T-cell (primary cell): ENCODE results near the gene TRIM31. TPM values are rescaled to one million over a fixed set of nuclear protein-coding genes. Genes with fewer than 3 reads are reported as not detected.
"Not testable (repeated sequence)": the region's sequence is repeated elsewhere in the genome, so short reads cannot be mapped to it uniquely, and the experiment has no call there.

Experiments
- ATAC-seq, 4 experiments: fragments of 200-7000 bp in 3 of 4; fragments of 150-1000 bp in 1 of 4; cut with Tn5 transposase; replicated peaks in 1 of 4; 1 replicate in 3 of 4; 2 replicates in 1 of 4; pipeline ENCODE4 v1.10.0; 2021; ENCODE audit warnings: moderate library complexity in 3 of 4, mild to moderate bottlenecking in 2 of 4, moderate number of reproducible peaks in 1 of 4
- CTCF ChIA-PET, 2 donors: fragments of 300-600 bp; sonication (Branson Sonifier 250); formaldehyde crosslinking; loops; one replicate each; lab custom pipeline; 2022; ENCODE audit warnings: antibody characterized with exemption in 2 of 2; lab: Charles Lee
- POLR2A ChIA-PET, 2 donors: fragments of 300-600 bp; sonication (Branson Sonifier 250); formaldehyde crosslinking; loops; one replicate each; lab custom pipeline; 2022; ENCODE audit warnings: antibody characterized with exemption in 2 of 2; lab: Charles Lee
- DNase-seq, 35 experiments: peaks; one replicate each; pipeline versions ENCODE4 v3.0.0 to v3.0.0-alpha.2; 2013 to 2023
- H3K27ac ChIP-seq: one replicate; pipeline ENCODE4 v1.5.1; 2013; ENCODE audit warnings: low read length
- H3K27me3 ChIP-seq, 2 experiments: replicated peaks in 1 of 2; 1 replicate in 1 of 2; 2 replicates in 1 of 2; pipeline versions ENCODE4 v1.6.1 to v1.7.0; 2013; ENCODE audit warnings: low read length in 1 of 2, mixed read lengths in 1 of 2; ENCODE audit not compliant: control insufficient read depth in 2 of 2, insufficient read depth in 2 of 2; ENCODE audit errors: extremely low read depth in 1 of 2
- H3K36me3 ChIP-seq, 2 donors: 1 replicate in 1 of 2; 2 replicates in 1 of 2; pipeline versions ENCODE4 v1.6.1 to v1.7.0; 2013; ENCODE audit warnings: low read length in 1 of 2; ENCODE audit not compliant: control insufficient read depth in 2 of 2, insufficient read depth in 1 of 2; ENCODE audit errors: extremely low read depth in 1 of 2
- H3K4me1 ChIP-seq, 2 experiments: 1 replicate in 1 of 2; 2 replicates in 1 of 2; pipeline versions ENCODE4 v1.6.1 to v1.7.0; 2013; ENCODE audit warnings: low read length in 2 of 2, mixed read lengths in 1 of 2; ENCODE audit not compliant: insufficient read depth in 2 of 2, control insufficient read depth in 1 of 2; ENCODE audit errors: extremely low read depth in 1 of 2
- H3K4me3 ChIP-seq, 2 donors: 1 replicate in 1 of 2; 2 replicates in 1 of 2; pipeline versions ENCODE4 v1.5.1 to v1.7.0; 2013; ENCODE audit warnings: mild to moderate bottlenecking in 2 of 2, low read length in 1 of 2, moderate library complexity in 1 of 2; ENCODE audit not compliant: control insufficient read depth in 1 of 2; ENCODE audit errors: extremely low read depth in 1 of 2
- H3K9me3 ChIP-seq: 2 replicates; pipeline ENCODE4 v1.7.0; 2013
- H3K27ac Mint-ChIP-seq, 2 donors: one replicate each; pipeline ENCODE4 v1.8.0; 2020 to 2021; ENCODE audit warnings: mild to moderate bottlenecking in 2 of 2, mixed read lengths in 2 of 2
- H3K27me3 Mint-ChIP-seq, 2 donors: one replicate each; pipeline ENCODE4 v1.8.0; 2021 to 2022; ENCODE audit warnings: mixed read lengths in 2 of 2
- H3K36me3 Mint-ChIP-seq: one replicate; pipeline ENCODE4 v1.8.0; 2021; ENCODE audit warnings: mixed read lengths
- H3K4me1 Mint-ChIP-seq, 3 donors: one replicate each; pipeline ENCODE4 v1.8.0; 2020 to 2022; ENCODE audit warnings: mixed read lengths in 3 of 3, mild to moderate bottlenecking in 1 of 3
- H3K4me3 Mint-ChIP-seq, 3 donors: one replicate each; pipeline ENCODE4 v1.8.0; 2020 to 2022; ENCODE audit warnings: mild to moderate bottlenecking in 3 of 3, mixed read lengths in 3 of 3, moderate library complexity in 3 of 3
- H3K9me3 Mint-ChIP-seq, 3 donors: one replicate each; pipeline ENCODE4 v1.8.0; 2020 to 2022; ENCODE audit warnings: mixed read lengths in 3 of 3
- WGBS: methylation state at CpG from one replicate; pipeline ENCODE4 v1.1.5; 2013; ENCODE audit warnings: missing lambda C conversion rate; ENCODE audit not compliant: insufficient coverage; 5-methylcytosine and 5-hydroxymethylcytosine counted together
- total RNA-seq, 35 experiments: library from RNA in 6 of 35; stranded (reverse) in 6 of 35; fragments of 120-200 nt in 1 of 35; gene quantifications; one replicate each; pipeline versions ENCODE4 v1.2.1 to v1.2.4 and lab custom pipeline; 2013 to 2026

Gene TRIM31
- total RNA-seq, 5 donors from 2014 or later (not counting 1 experiment from before 2014, with no cell fraction given), result 0.44 TPM; not detected in 4

- H3K36me3 Mint-ChIP-seq, POLR2A ChIA-PET, ATAC-seq, H3K9me3 ChIP-seq, H3K4me1 Mint-ChIP-seq, H3K27ac Mint-ChIP-seq, H3K9me3 Mint-ChIP-seq, CTCF ChIA-PET, H3K4me1 ChIP-seq, H3K4me3 Mint-ChIP-seq, H3K27ac ChIP-seq, H3K4me3 ChIP-seq, DNase-seq, H3K36me3 ChIP-seq: not testable (repeated sequence)
- peaks cover 0 to 11% of the 10 kb centered on the region in 2 experiments for H3K27me3 ChIP-seq
- peaks cover 40 to 43% of the 10 kb centered on the region in 2 donors for H3K27me3 Mint-ChIP-seq
- WGBS, result 100% methylated on average over 1 of the region's 8 CpGs
These were observed 27.4 kb upstream of the TRIM31 start for GRCh38 chr6:30140240-30140639.

DNA sequence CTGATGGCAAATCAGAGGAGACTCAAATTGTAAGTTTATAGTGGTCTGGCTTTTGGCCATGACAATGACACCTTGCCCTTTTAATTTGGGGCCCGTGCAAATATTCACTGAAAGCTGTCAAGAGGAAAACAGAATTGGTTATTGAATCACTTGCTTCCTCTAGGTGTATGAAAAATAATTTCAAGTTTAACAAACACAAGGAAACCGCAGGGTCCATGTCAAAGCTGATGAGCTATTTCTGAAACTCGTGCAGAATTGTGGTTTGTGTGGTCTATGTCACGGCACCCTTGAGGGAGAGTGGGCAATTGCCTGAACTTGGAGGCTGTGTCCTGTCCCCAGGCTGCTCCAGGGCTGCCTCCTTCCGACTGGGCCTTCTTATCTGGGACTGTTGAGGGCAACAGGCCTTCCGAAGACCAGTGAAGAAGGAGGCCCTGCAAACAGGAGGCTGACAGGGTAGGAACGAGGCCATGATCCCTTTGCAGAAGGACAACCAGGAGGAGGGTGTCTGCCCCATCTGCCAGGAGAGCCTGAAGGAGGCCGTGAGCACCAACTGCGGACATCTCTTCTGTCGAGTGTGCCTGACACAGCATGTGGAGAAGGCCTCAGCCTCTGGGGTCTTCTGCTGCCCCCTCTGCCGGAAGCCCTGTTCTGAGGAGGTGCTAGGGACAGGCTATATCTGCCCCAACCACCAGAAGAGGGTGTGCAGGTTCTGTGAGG is 23.8 kb upstream of the TRIM31 start:
- H3K9me3 ChIP-seq, result no peaks in the 10 kb centered on the region
- CTCF ChIA-PET, result no interaction called here

DNA sequence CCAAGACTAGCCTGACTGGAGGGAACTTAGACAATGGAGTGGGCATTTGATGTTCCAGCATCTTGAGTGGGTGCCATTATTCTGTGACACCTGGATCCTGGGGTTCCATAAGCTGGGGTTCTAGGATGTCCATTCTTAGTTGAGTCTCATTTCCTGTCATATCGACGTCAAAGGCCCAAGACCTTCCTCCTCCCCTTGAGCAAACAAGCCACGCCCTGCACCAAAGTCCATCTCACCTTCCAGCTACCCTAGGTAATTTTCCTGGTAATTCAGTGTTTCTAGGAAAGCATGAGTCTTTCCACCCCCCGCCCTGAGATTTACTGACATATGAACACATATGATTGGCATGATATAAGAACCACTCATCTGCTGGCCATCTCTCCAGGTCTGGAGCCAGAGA is 22.9 kb upstream of the TRIM31 start, which contains the start of gene TRIM40:
Gene TRIM40 (plus strand): TSS at position 384 of the 400 bp plus-strand sequence. CDS start 897 bp downstream, outside the sequence.
- no peak within 1 kb of the TSS for H3K27ac ChIP-seq
- peaks cover 4 to 10% (median 4%) of the 10 kb centered on the region in 3 donors for H3K4me1 Mint-ChIP-seq
- ATAC-seq (no peak), DNase-seq (no peak)
- POLR2A ChIA-PET, result no interaction called here
- no CpG with 5 or more reads among the region's 4 CpGs for WGBS
- no peak within 1 kb of the TSS for H3K4me3 Mint-ChIP-seq
- no peaks in the 10 kb centered on the region for H3K36me3 Mint-ChIP-seq
- no peaks in the 10 kb centered on the region for H3K9me3 Mint-ChIP-seq
- peaks cover 0 to 15% of the 10 kb centered on the region in 2 experiments for H3K27me3 ChIP-seq
- H3K27me3 Mint-ChIP-seq, result peaks cover 37 to 44% of the 10 kb centered on the region in 2 donors
- no peaks in the 10 kb centered on the region for H3K36me3 ChIP-seq
- no peak within 1 kb of the TSS for H3K4me3 ChIP-seq
- CTCF ChIA-PET, result no interaction called here
- H3K9me3 ChIP-seq, result no peaks in the 10 kb centered on the region
- H3K4me1 ChIP-seq, result no peaks in the 10 kb centered on the region
- H3K27ac Mint-ChIP-seq, result no peak within 1 kb of the TSS

More for the DNA sequence above, 23.8 kb upstream of the TRIM31 start:
- Histone ChIP-seq H3K4me3 (no peak overlapping the region), H3K27ac (no peak overlapping the region), H3K4me1 (no peaks in the 10 kb centered on the region), H3K27me3 (peaks cover 0 to 18% of the 10 kb centered on the region in 2 experiments), H3K36me3 (no peaks in the 10 kb centered on the region)
- no peaks in the 10 kb centered on the region for H3K9me3 Mint-ChIP-seq
- 42% methylated on average over 7 of the region's 11 CpGs for WGBS
- DNase-seq, result no peak
- H3K27ac Mint-ChIP-seq, result no peak overlapping the region
- H3K27me3 Mint-ChIP-seq, result peaks cover 37 to 39% of the 10 kb centered on the region in 2 donors
- no peak for ATAC-seq
- no peak overlapping the region for H3K4me3 Mint-ChIP-seq
- POLR2A ChIA-PET, result interaction anchor here in 1 of 2 donors (0.5 kb wide), 1 partner anchor 414 kb away, joined by 8 read pairs; no protein-coding TSS in a partner anchor
- H3K36me3 Mint-ChIP-seq, result no peaks in the 10 kb centered on the region
- H3K4me1 Mint-ChIP-seq, result peaks cover 0 to 6% (median 0%) of the 10 kb centered on the region in 3 donors

DNA sequence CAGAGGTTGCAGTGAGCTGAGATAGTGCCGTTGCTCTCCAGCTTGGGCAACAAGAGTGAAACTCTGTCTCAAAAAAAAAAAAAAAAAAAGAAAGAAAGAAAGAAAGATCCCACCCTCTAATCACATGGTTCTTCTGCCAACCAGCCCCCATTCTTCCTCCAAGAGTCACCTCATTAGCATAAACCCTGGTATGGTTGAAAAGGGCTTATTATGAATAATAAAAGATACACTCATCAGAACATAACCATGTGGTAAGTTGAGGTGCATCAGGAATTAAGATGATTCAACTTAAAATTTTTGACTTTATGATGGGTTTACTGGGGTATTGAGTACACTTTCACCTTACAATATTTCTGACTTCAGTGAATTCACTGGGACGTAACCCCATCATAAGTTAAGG is 22.3 kb upstream of the TRIM31 start:
- no peak for ATAC-seq
- Mint-ChIP-seq H3K9me3 (no peaks in the 10 kb centered on the region), H3K4me3 (no peak overlapping the region), H3K4me1 (peaks cover 6 to 12% (median 6%) of the 10 kb centered on the region in 3 donors), H3K36me3 (no peaks in the 10 kb centered on the region), H3K27ac (no peak overlapping the region), H3K27me3 (peaks cover 37 to 49% of the 10 kb centered on the region in 2 donors)
- H3K4me3 ChIP-seq, result no peak overlapping the region
- no peaks in the 10 kb centered on the region for H3K9me3 ChIP-seq
- H3K27me3 ChIP-seq, result peaks cover 0 to 18% of the 10 kb centered on the region in 2 experiments
- POLR2A ChIA-PET, result interaction anchor here in 1 of 2 donors (0.7 kb wide), 1 partner anchor 150 kb away, joined by 4 read pairs; no protein-coding TSS in a partner anchor
- WGBS, result no CpG with 5 or more reads among the region's 2 CpGs
- H3K36me3 ChIP-seq, result no peaks in the 10 kb centered on the region
- H3K4me1 ChIP-seq, result no peaks in the 10 kb centered on the region
- H3K27ac ChIP-seq, result no peak overlapping the region
- CTCF ChIA-PET, result interaction anchor here in 1 of 2 donors (0.7 to 6.5 kb wide), 3 partner anchors 31 to 697 kb away, joined by 5 to 115 read pairs (median 7); no protein-coding TSS in a partner anchor
- no peak for DNase-seq

GRCh38 chr6:30131947-30132497 is 19.1 kb upstream of the TRIM31 start:
- Mint-ChIP-seq H3K4me3 (no peak overlapping the region), H3K9me3 (no peaks in the 10 kb centered on the region), H3K27ac (no peak overlapping the region), H3K36me3 (no peaks in the 10 kb centered on the region), H3K27me3 (peaks cover 53 to 64% of the 10 kb centered on the region in 2 donors), H3K4me1 (peaks cover 7 to 12% (median 9%) of the 10 kb centered on the region in 3 donors)
- Histone ChIP-seq H3K27me3 (peaks cover 6 to 31% of the 10 kb centered on the region in 2 experiments), H3K36me3 (no peaks in the 10 kb centered on the region), H3K9me3 (no peaks in the 10 kb centered on the region), H3K4me1 (peaks cover 0 to 7% of the 10 kb centered on the region in 2 experiments), H3K4me3 (no peak overlapping the region), H3K27ac (no peak overlapping the region)
- ChIA-PET POLR2A (no interaction called here), CTCF (interaction anchor here (0.6 to 6.5 kb wide), 5 partner anchors 13 to 385 kb away, joined by 3 to 115 read pairs (median 7); no protein-coding TSS in a partner anchor)
- DNase-seq, result no peak
- no peak for ATAC-seq
- WGBS, result 100% methylated on average over 1 of the region's 2 CpGs
